CD4-positive, alpha-beta T cell (primary cell): ENCODE results near the gene SRRM1. TPM values are rescaled to one million over a fixed set of nuclear protein-coding genes. Genes with fewer than 3 reads are reported as not detected.
A peak's percentile ranks its signal among the peaks of the same experiment; 100 is the strongest.

Source experiments
- ATAC-seq: fragments of 200-7000 bp; cut with Tn5 transposase; one replicate; pipeline ENCODE4 v1.10.0; 2022; ENCODE audit warnings: mild to moderate bottlenecking; ENCODE audit not compliant: poor library complexity
- CTCF ChIA-PET: fragments of 350-600 bp; sonication (Branson Sonifier 250); formaldehyde crosslinking; loops from one replicate; lab custom pipeline; 2021; ENCODE audit warnings: antibody characterized with exemption, inconsistent platforms; lab: Charles Lee
- POLR2A ChIA-PET: fragments of 350-600 bp; sonication (Branson Sonifier 250); formaldehyde crosslinking; loops from one replicate; lab custom pipeline; 2021; ENCODE audit warnings: antibody characterized with exemption, inconsistent platforms; lab: Charles Lee
- DNase-seq, 14 experiments: peaks; one replicate each; pipeline ENCODE4 v3.0.0-alpha.2; 2013 to 2020; ENCODE audit warnings: mixed read lengths in 2 of 14
- H3K27ac ChIP-seq, 2 donors: one replicate each; pipeline versions ENCODE4 v1.5.1 to v1.7.0; 2013; ENCODE audit warnings: low read length in 2 of 2, low read depth in 1 of 2, mild to moderate bottlenecking in 1 of 2
- H3K27me3 ChIP-seq, 2 experiments: 1 replicate in 1 of 2; 2 replicates in 1 of 2; pipeline versions ENCODE4 v1.6.1 to v1.7.0; 2013; ENCODE audit warnings: low read length in 2 of 2, control low read depth in 1 of 2, mild to moderate bottlenecking in 1 of 2, moderate library complexity in 1 of 2; ENCODE audit not compliant: insufficient read depth in 2 of 2, control insufficient read depth in 1 of 2
- H3K36me3 ChIP-seq: one replicate; pipeline ENCODE4 v1.6.1; 2013; ENCODE audit warnings: low read length, control low read depth; ENCODE audit not compliant: insufficient read depth
- H3K4me1 ChIP-seq: one replicate; pipeline ENCODE4 v1.6.1; 2013; ENCODE audit warnings: low read length, control low read depth; ENCODE audit not compliant: insufficient read depth
- H3K4me3 ChIP-seq: one replicate; pipeline ENCODE4 v1.5.1; 2013; ENCODE audit warnings: mild to moderate bottlenecking, low read length, moderate library complexity
- H3K9me3 ChIP-seq, 2 experiments: 1 replicate in 1 of 2; 2 replicates in 1 of 2; pipeline versions ENCODE4 v1.6.1 to v1.7.0; 2013; ENCODE audit warnings: low read length in 2 of 2, mild to moderate bottlenecking in 2 of 2, control low read depth in 1 of 2, moderate library complexity in 1 of 2; ENCODE audit not compliant: control insufficient read depth in 1 of 2, insufficient read depth in 1 of 2
- H3K27ac Mint-ChIP-seq: one replicate; pipeline ENCODE4 v1.8.0; 2020; ENCODE audit warnings: mixed read lengths
- H3K27me3 Mint-ChIP-seq: one replicate; pipeline ENCODE4 v1.8.0; 2021; ENCODE audit warnings: mixed read lengths
- H3K36me3 Mint-ChIP-seq: one replicate; pipeline ENCODE4 v1.8.0; 2021; ENCODE audit warnings: low read depth, mixed read lengths
- H3K4me1 Mint-ChIP-seq: one replicate; pipeline ENCODE4 v1.8.0; 2021; ENCODE audit warnings: low read depth, mixed read lengths
- H3K4me3 Mint-ChIP-seq: one replicate; pipeline ENCODE4 v1.8.0; 2020; ENCODE audit warnings: mild to moderate bottlenecking, mixed read lengths
- H3K9me3 Mint-ChIP-seq: one replicate; pipeline ENCODE4 v1.8.0; 2020; ENCODE audit warnings: mixed read lengths
- intact Hi-C, 2 experiments: fragments of 100-400 bp; cut with DNase I in 1 of 2; cut with micrococcal nuclease in 1 of 2; formaldehyde crosslinking; loops; one replicate each; pipeline versions ENCODE4 v1.15.1 to v1.9.0; 2023 to 2025; cut with DNase I, micrococcal nuclease
- total RNA-seq, 174 experiments: library from RNA in 2 of 174; stranded (reverse) in 2 of 174; gene quantifications; one replicate each; pipeline ENCODE4 v1.2.3 and lab custom pipeline; 2021 to 2026
- TF ChIP-seq, protein P1 (sequence below): fragments of 200-600 bp; IDR thresholded peaks from one replicate; pipeline ENCODE4 v1.8.0; 2022; ENCODE audit warnings: antibody characterized with exemption, mild to moderate bottlenecking

Gene SRRM1
- total RNA-seq, 2 experiments from 2014 or later, result 338 to 360 TPM

GRCh38 chr1:24657781-24658180 lies 14.7 kb downstream of the SRRM1 start:
- ATAC-seq (no peak), DNase-seq (no peak)
- ChIA-PET POLR2A (no interaction called here), CTCF (no interaction called here)
- H3K9me3 ChIP-seq, result no peaks in the 10 kb centered on the region
- intact Hi-C loops, result no loop called here
- no peaks in the 10 kb centered on the region for H3K27me3 ChIP-seq
- H3K36me3 Mint-ChIP-seq, result peaks cover 97% of the 10 kb centered on the region
- no peak overlapping the region for H3K4me3 Mint-ChIP-seq
- H3K27me3 Mint-ChIP-seq, result no peaks in the 10 kb centered on the region
- H3K4me3 ChIP-seq, result no peak overlapping the region
- peak overlapping the region; percentile 43 for H3K27ac Mint-ChIP-seq
- TF ChIP-seq, protein P1, sequence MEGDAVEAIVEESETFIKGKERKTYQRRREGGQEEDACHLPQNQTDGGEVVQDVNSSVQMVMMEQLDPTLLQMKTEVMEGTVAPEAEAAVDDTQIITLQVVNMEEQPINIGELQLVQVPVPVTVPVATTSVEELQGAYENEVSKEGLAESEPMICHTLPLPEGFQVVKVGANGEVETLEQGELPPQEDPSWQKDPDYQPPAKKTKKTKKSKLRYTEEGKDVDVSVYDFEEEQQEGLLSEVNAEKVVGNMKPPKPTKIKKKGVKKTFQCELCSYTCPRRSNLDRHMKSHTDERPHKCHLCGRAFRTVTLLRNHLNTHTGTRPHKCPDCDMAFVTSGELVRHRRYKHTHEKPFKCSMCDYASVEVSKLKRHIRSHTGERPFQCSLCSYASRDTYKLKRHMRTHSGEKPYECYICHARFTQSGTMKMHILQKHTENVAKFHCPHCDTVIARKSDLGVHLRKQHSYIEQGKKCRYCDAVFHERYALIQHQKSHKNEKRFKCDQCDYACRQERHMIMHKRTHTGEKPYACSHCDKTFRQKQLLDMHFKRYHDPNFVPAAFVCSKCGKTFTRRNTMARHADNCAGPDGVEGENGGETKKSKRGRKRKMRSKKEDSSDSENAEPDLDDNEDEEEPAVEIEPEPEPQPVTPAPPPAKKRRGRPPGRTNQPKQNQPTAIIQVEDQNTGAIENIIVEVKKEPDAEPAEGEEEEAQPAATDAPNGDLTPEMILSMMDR, result no peak
- H3K27ac ChIP-seq, result no peak overlapping the region
- no peaks in the 10 kb centered on the region for H3K9me3 Mint-ChIP-seq
- peaks cover 2% of the 10 kb centered on the region for H3K4me1 ChIP-seq
- peaks cover 93% of the 10 kb centered on the region for H3K36me3 ChIP-seq
- H3K4me1 Mint-ChIP-seq, result peaks cover 44% of the 10 kb centered on the region

- TF ChIP-seq, protein P1, result no peak
- peaks cover 95% of the 10 kb centered on the region for H3K36me3 Mint-ChIP-seq
- H3K4me1 Mint-ChIP-seq, result peaks cover 44% of the 10 kb centered on the region
- POLR2A ChIA-PET, result no interaction called here
- no peak overlapping the region for H3K27ac ChIP-seq
- peaks cover 2% of the 10 kb centered on the region for H3K4me1 ChIP-seq
- no peaks in the 10 kb centered on the region for H3K27me3 ChIP-seq
- H3K4me3 ChIP-seq, result no peak overlapping the region
- peaks cover 93% of the 10 kb centered on the region for H3K36me3 ChIP-seq
- DNase-seq, result no peak
- H3K9me3 ChIP-seq, result no peaks in the 10 kb centered on the region
- no peaks in the 10 kb centered on the region for H3K9me3 Mint-ChIP-seq
- no peak for ATAC-seq
- H3K4me3 Mint-ChIP-seq, result no peak overlapping the region
- peak overlapping the region; percentile 69 for H3K27ac Mint-ChIP-seq
- intact Hi-C loops, result no loop called here
- H3K27me3 Mint-ChIP-seq, result no peaks in the 10 kb centered on the region
- CTCF ChIA-PET, result interaction anchor here (0.5 kb wide), 1 partner anchor 20 kb away, joined by 4 read pairs; no protein-coding TSS in a partner anchor
Measured at GRCh38 chr1:24659166-24659904, 16.2 kb downstream of the SRRM1 start.

DNA sequence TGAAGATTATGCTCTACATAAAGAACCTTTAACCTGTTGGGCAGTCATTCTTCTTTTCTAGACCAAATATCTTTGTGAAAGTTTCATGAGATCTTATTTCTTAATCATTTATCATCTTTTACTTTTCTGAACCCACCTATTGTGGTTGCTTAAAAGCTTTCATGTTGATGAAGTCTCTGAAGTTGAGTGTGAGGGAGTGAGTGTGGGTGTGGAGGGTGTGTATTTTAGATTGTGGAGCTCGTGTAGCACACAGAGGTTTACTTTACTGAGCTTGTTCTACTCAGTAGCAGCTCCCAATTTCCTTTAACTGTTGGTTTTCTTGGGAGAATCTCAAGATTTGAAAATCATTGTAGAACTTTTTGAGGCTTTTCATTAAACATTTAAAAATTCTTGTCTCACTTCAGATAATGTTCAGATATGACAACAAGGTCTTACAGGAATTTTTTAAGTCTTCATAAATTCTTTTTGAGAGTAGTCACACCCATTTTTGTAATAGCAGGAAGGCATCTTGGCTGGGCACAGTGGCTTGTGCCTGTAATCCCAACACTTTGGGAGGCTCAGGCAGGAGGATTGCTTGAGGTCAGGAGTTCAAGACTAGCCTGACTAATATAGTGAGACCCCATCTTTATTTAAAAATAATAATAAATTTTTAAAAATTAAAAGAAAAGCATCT lies 17.0 kb downstream of the SRRM1 start:
- Histone ChIP-seq H3K36me3 (peaks cover 93% of the 10 kb centered on the region), H3K27me3 (no peaks in the 10 kb centered on the region), H3K27ac (no peak overlapping the region), H3K9me3 (no peaks in the 10 kb centered on the region), H3K4me1 (peaks cover 2% of the 10 kb centered on the region), H3K4me3 (no peak overlapping the region)
- Mint-ChIP-seq H3K27me3 (no peaks in the 10 kb centered on the region), H3K4me3 (no peak overlapping the region), H3K27ac (peak overlapping the region; percentile 69), H3K36me3 (peaks cover 95% of the 10 kb centered on the region), H3K9me3 (no peaks in the 10 kb centered on the region), H3K4me1 (peaks cover 41% of the 10 kb centered on the region)
- CTCF ChIA-PET, result interaction anchor here (0.5 kb wide), 1 partner anchor 19 kb away, joined by 4 read pairs; no protein-coding TSS in a partner anchor
- POLR2A ChIA-PET, result no interaction called here
- no peak for ATAC-seq
- no peak for DNase-seq
- TF ChIP-seq, protein P1, result no peak
- intact Hi-C loops, result no loop called here
